Measurements from ENCODE around the gene ZFP28.

Gene ZFP28

DNA sequence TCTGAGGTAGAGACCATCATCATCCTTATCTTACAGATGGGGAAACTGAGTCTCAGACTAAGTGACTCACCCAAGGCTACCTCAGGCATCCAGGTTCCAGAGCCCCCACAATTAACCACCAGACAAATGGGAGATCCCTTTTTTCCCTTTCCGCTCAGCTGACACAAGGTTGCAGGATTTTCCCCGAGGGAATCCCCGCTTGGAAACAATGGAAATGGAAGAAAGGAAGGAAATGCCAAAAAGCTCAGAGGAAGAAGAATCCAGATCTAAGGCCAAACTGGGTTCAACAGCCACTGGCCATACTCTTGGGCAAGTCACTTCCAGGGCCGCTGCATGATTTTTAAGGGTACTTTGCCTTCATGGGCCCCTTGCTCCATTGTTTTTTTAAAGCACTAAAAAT is 57.9 kb downstream of the ZFP28 start:
- DNase-seq, result no peak

DNA sequence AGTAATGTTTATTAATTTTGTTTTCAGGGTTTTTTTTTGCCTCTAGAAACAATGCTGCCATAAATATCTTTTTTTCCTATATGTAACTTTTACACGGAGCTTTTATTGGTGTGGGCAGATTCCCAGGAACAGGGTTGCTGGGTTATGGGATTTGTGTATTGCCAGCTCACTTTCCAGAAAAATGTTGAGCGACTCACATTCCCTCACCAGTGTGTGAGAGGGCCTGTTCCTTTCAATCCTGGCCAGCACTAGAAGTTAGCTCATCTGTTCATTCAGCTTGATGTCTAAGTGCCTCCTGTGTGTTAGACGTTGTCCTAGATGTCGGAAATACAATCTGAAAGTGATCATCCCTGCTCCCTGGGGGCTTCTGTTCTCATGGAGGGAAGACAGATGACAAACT is 58.9 kb downstream of the ZFP28 start:
- no peak for DNase-seq

DNA sequence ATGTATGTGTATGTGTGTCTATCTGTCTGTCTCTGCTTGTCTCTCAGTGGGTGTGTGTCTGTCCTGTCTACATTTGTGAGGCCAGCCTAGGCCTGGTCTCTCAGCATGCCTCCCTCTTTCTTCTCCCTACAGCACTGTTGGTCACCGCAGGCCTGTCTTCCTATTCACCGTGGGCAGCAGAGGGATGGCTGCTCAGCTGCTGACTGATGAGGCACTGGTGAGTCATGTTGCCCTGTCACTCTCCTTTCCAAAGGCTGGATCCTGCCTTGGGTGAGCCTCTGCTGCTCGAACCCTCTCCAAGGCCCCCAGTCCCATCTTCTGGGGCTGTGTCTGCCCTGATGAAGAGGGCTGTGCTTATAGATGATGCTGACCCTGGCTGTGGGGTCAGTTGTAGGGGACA is 62.6 kb downstream of the ZFP28 start:
- DNase-seq, result no peak

DNA sequence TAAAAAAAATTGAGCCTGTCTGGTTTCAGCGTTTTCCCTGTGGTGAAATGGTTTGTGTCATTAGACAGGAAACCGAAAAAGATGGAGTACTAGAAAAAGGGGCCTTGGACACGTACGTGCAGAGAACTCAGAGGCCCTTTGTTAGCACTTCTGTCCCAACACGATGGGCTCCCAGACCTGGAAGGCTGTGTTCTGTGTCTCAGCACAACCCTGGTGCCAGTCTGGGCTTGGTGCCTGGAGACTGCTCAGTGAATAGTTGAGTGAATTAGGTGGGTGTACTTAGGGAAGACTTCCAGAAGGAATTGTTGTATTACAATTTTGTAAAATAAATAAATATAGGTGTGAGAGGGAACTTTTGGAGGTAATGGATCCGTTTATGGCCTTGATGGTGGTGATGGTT is 65.1 kb downstream of the ZFP28 start:
- no peak for DNase-seq
